ENCODE results near the gene DAW1.
"Not testable (repeated sequence)": the region's sequence is repeated elsewhere in the genome, so short reads cannot be mapped to it uniquely, and the experiment has no call there.

The DAW1 gene

DNA sequence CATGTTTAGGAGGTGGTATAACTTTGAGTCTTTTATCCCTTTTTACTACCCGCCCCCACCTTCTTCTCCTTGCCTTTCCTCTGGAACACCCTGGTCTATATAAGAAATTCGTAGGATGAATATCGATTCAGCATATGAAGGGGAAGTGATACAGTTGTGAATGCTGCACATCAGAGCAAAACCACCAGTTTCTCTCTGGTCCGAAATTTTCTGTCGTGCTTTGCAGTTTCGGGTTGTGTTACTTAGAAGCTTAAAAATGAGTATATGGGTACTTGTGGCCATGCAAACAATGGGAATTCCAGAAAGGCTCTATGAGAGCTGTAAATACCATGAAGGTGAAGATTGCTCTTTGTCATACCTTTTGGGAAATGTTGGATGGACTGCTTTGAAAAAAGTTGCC, 60.6 kb downstream of the DAW1 start:
- DNase-seq, result no peak

- no peak for DNase-seq
These were observed 61.0 kb downstream of the DAW1 start for GRCh38 chr2:227932403-227932802.

- no peak for DNase-seq
These were observed 62.5 kb downstream of the DAW1 start for GRCh38 chr2:227933884-227934283.

GRCh38 chr2:227936249-227936648, 64.8 kb downstream of the DAW1 start:
- DNase-seq, result not testable (repeated sequence)

- no peak for DNase-seq
These were observed 68.0 kb downstream of the DAW1 start for GRCh38 chr2:227939271-227940027.

DNA sequence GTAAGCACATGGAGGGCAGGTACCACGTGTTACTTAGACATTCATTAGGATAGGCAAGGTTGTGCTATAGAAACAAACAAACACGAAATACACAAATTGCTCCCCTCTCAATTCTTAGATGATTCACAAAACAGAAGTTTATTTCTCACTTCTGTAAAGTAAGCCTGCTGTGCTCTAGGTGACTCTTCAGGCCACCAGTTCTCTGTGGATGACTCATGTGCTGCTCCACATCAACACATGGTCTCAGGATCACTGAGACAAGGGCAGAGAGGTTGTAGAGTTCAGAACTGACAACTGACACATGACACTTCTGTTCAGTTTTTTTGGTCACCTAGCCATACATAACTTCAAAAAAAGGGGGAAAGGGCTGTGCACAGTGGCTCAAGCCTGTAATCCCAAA, 70.6 kb downstream of the DAW1 start:
- no peak for DNase-seq

GRCh38 chr2:227942965-227943364, 71.5 kb downstream of the DAW1 start:
- no peak for DNase-seq

DNA sequence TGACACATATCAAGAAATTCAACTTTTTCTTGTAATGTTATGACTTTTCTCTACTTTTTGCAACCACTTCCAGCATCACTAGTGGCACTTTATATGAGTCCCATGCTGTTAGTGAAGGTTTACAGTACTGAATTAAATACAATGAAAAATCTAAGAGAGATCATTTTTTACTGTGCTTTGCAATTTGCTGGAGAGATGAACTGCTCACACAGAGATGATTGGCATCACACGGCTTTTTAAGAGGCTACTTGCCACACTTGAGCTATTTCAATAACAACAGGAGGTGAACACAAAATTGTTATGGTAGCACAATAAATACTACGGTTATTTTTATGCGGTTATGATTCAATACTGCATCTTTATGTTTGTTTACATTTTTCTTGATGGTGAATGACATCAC, 88.9 kb downstream of the DAW1 start:
- DNase-seq, result no peak

DNA sequence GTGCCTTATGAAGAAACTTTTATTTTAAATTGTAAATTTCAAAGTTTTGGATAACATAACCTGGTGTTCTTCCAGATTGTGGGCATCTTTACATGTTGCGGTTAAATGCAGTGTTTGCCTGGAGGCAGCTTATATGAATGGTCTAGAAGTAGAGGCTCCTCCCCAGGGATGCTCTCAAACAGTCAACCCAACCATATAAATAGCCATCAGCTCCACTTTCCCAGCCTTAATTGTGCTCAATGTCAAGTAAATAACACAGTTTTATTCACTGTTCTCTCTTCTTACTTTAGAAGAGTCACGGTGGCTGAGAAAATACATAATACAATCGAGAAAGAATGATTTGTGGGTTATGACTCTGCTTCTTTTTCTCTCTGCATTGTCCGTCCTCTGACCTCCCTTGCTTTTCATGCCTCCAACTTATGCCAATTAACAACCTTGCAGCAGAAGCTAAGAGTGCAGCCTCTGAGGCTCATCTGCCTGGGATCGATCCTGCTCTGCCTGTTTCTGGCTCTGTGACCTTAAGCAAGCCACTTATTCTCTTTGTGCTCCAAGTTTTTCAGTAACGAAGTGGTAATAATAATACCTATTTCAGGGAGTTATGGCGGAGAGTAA, 100.3 kb downstream of the DAW1 start:
- DNase-seq, result no peak

DNA sequence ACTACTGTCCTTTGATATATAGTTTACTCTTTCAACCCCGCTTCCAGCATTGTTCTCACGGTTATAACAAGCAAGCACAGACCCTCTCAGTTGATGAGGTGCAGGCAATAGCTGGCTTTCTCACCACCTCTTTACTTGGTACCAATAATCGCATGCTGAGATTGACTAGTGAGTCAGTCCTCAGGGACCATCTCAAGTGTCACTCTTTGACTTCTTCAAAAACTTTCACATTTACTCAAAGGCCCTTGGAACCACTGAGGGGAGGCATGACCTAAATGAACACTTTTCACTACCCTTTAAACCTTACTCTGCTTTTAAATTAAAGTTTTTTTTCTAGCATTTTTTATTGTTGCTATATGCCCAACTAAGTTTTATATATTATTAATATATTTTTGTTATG, 101.8 kb downstream of the DAW1 start:
- no peak for DNase-seq
